ENCODE measurements around the gene DNMBP.
"Not testable (repeated sequence)": the region's sequence is repeated elsewhere in the genome, so short reads cannot be mapped to it uniquely, and the experiment has no call there.

DNA sequence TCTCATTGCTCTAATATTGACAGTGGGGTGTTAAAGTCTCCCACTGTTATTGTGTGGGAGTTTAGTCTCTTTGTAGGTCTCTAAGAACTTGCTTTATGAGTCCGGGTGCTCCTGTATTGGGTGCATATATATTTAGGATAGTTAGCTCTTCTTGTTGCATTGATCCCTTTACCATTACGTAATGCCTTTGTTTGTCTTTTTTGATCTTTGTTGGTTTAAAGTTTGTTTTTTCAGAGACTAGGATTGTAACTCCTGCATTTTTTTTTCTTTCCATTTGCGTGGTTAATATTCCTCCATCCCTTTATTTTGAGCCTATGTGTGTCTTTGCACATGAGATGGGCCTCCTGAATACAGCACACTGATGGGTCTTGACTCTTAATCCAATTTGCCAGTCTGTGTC, 142.5 kb downstream of the DNMBP start:
- TF ChIP-seq CTCF (conservative IDR thresholded peaks at IDR 0.05); ZFX (IDR thresholded peaks at IDR 0.05): not testable (repeated sequence)
